Uterus (tissue), 2 donors: ENCODE data around the gene AQP1.

Experiments used
- CTCF ChIP-seq, 4 experiments: fragments of 200-600 bp in 2 of 4; fragments of 450-650 bp in 2 of 4; sonication (generic) in 2 of 4; IDR thresholded peaks; one replicate each; pipeline ENCODE4 v1.5.1; 2016 to 2019; ENCODE audit warnings: antibody characterized with exemption in 4 of 4, mild to moderate bottlenecking in 2 of 4, moderate library complexity in 1 of 4
- POLR2A ChIP-seq, 2 donors: fragments of 450-650 bp; IDR thresholded peaks; one replicate each; pipeline ENCODE4 v1.6.1; 2016; ENCODE audit warnings: antibody characterized with exemption in 2 of 2, mild to moderate bottlenecking in 1 of 2, moderate library complexity in 1 of 2

DNA sequence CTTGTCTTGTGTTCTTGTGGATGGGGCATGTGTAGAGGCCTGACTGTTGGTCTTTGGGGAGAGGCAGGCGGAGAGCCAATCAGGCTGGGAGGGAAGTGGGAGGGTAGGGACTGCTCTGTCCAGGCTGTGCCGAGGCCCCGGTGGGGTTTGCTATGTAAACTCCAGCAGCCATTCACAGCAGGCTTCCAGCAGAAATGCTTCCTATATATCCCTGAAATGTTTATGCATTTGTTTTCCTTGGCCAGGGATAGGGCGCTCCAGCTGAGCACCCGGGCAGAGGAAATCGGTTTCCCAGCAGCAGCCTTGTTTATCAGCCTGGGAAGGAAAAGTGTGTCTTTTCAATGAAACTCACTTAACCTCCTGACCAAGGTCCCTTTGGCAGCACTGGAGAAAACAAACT lies 18.3 kb upstream of the AQP1 start:
- TF ChIP-seq CTCF (IDR thresholded peaks at IDR 0.05) (no peak), POLR2A (IDR thresholded peaks at IDR 0.05) (no peak)
